Measurements from ENCODE around the gene NFYB.

Gene NFYB

DNA sequence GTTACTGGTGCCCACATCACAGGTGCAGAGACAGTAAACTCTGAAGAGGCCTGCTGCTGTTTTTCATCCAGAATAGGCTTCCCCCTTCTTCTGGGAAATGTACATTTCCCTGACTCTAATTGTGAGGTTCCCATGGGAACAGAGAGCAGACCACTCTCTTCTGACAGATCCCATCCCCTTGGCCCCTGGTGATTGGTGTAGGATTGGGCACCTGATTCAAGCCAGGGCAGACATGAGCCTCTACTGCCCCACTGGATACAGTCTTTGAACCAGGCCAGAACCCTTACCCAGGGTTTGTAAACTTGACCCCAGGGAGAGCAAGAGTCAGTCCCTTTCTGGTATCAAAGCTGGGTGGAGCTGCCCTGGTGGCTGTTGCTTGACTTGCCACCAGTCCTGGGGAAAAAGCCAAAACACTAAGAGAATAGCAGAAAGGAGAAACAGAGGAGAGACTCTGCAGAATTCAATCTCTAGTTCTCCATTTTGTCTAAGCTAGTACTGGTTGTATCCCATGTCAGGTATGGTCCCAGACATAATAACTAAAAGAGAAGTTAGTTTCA is 14.8 kb upstream of the NFYB start:
- Histone ChIP-seq H3K27me3 (ENCODE audit: insufficient read depth, low read length, poor library complexity) (peaks cover 5% of the 10 kb centered on the region), H3K27ac (ENCODE audit: low read length) (no peak overlapping the region), H3K36me3 (ENCODE audit: insufficient read depth, low read length) (no peaks in the 10 kb centered on the region), H3K9ac (ENCODE audit: low read depth, low read length) (no peak overlapping the region), H3K4me1 (ENCODE audit: insufficient read depth, low read length) (no peaks in the 10 kb centered on the region), H3K4me2 (ENCODE audit: insufficient read depth, low read length) (no peak overlapping the region), H3K4me3 (ENCODE audit: low read depth in 1 of 2, low read length in 2 of 2) (no peak overlapping the region), H4K20me1 (ENCODE audit: insufficient read depth, low read length) (no peaks in the 10 kb centered on the region), H2AFZ (ENCODE audit: low read depth, low read length) (no peak overlapping the region), H3K79me2 (ENCODE audit: insufficient read depth, low read length) (no peaks in the 10 kb centered on the region), H3K9me3 (ENCODE audit: insufficient read depth, low read length, severe bottlenecking) (no peaks in the 10 kb centered on the region)
- no peak for DNase-seq
- TF ChIP-seq, protein P1, sequence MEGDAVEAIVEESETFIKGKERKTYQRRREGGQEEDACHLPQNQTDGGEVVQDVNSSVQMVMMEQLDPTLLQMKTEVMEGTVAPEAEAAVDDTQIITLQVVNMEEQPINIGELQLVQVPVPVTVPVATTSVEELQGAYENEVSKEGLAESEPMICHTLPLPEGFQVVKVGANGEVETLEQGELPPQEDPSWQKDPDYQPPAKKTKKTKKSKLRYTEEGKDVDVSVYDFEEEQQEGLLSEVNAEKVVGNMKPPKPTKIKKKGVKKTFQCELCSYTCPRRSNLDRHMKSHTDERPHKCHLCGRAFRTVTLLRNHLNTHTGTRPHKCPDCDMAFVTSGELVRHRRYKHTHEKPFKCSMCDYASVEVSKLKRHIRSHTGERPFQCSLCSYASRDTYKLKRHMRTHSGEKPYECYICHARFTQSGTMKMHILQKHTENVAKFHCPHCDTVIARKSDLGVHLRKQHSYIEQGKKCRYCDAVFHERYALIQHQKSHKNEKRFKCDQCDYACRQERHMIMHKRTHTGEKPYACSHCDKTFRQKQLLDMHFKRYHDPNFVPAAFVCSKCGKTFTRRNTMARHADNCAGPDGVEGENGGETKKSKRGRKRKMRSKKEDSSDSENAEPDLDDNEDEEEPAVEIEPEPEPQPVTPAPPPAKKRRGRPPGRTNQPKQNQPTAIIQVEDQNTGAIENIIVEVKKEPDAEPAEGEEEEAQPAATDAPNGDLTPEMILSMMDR (IDR thresholded peaks at IDR 0.05; ENCODE audit: borderline replicate concordance, extremely low read depth, low read length, poor library complexity, severe bottlenecking): no peak
- TF ChIP-seq EZH2 (IDR thresholded peaks at IDR 0.05; ENCODE audit: borderline replicate concordance, low read depth, low read length, severe bottlenecking): no peak
- ATAC-seq (ENCODE audit: insufficient read depth, low read depth): no peak

DNA sequence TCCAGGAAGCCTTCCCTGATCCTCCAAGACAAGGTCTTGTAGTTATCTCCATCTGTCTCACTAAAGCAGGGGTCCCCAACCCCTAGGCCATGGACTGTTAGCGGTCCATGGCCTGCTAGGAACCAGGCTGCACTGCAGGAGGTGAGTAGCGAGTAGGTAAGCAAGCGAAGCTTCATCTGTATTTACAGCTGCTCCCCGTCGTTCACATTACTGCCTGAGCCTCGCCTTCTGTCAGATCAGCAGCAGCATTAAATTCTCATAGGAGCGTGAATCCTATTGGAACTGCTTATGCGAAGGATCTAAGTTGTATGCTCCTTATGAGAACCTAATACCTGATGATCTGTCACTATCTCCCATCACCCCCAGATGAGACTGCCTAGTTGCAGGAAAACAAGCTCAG is 12.4 kb upstream of the NFYB start:
- H2AFZ ChIP-seq (ENCODE audit: low read depth, low read length): no peak overlapping the region
- no peak for ATAC-seq (ENCODE audit: insufficient read depth, low read depth)

GRCh38 chr12:104147346-104147745 is 9.3 kb upstream of the NFYB start:
- Histone ChIP-seq H3K27ac (ENCODE audit: low read length) (no peak overlapping the region), H3K4me2 (ENCODE audit: insufficient read depth, low read length) (no peak overlapping the region), H3K9ac (ENCODE audit: low read depth, low read length) (no peak overlapping the region), H3K9me3 (ENCODE audit: insufficient read depth, low read length, severe bottlenecking) (no peaks in the 10 kb centered on the region), H3K4me3 (ENCODE audit: low read depth in 1 of 2, low read length in 2 of 2) (no peak overlapping the region), H3K36me3 (ENCODE audit: insufficient read depth, low read length) (no peaks in the 10 kb centered on the region), H3K79me2 (ENCODE audit: insufficient read depth, low read length) (no peaks in the 10 kb centered on the region), H3K4me1 (ENCODE audit: insufficient read depth, low read length) (no peaks in the 10 kb centered on the region), H2AFZ (ENCODE audit: low read depth, low read length) (no peak overlapping the region), H4K20me1 (ENCODE audit: insufficient read depth, low read length) (no peaks in the 10 kb centered on the region), H3K27me3 (ENCODE audit: insufficient read depth, low read length, poor library complexity) (peaks cover 3% of the 10 kb centered on the region)
- TF ChIP-seq, protein P1 (IDR thresholded peaks at IDR 0.05; ENCODE audit: borderline replicate concordance, extremely low read depth, low read length, poor library complexity, severe bottlenecking): no peak
- no peak for TF ChIP-seq EZH2 (IDR thresholded peaks at IDR 0.05; ENCODE audit: borderline replicate concordance, low read depth, low read length, severe bottlenecking)
- DNase-seq (no peak), ATAC-seq (ENCODE audit: insufficient read depth, low read depth) (no peak)

More for the DNA sequence above, 12.4 kb upstream of the NFYB start:
- Histone ChIP-seq H3K27me3 (ENCODE audit: insufficient read depth, low read length, poor library complexity) (peaks cover 5% of the 10 kb centered on the region), H3K9me3 (ENCODE audit: insufficient read depth, low read length, severe bottlenecking) (no peaks in the 10 kb centered on the region), H3K4me1 (ENCODE audit: insufficient read depth, low read length) (no peaks in the 10 kb centered on the region), H3K4me3 (ENCODE audit: low read depth in 1 of 2, low read length in 2 of 2) (no peak overlapping the region), H4K20me1 (ENCODE audit: insufficient read depth, low read length) (no peaks in the 10 kb centered on the region), H3K27ac (ENCODE audit: low read length) (no peak overlapping the region), H3K9ac (ENCODE audit: low read depth, low read length) (no peak overlapping the region), H3K79me2 (ENCODE audit: insufficient read depth, low read length) (no peaks in the 10 kb centered on the region), H3K36me3 (ENCODE audit: insufficient read depth, low read length) (no peaks in the 10 kb centered on the region), H3K4me2 (ENCODE audit: insufficient read depth, low read length) (no peak overlapping the region)
- TF ChIP-seq, protein P1 (IDR thresholded peaks at IDR 0.05; ENCODE audit: borderline replicate concordance, extremely low read depth, low read length, poor library complexity, severe bottlenecking): no peak
- no peak for TF ChIP-seq EZH2 (IDR thresholded peaks at IDR 0.05; ENCODE audit: borderline replicate concordance, low read depth, low read length, severe bottlenecking)
- no peak for DNase-seq
